GM18868 (cell line): ENCODE results near the gene PTPN2.

Source experiments
- ATAC-seq: cut with Tn5 transposase; IDR thresholded peaks from one replicate; pipeline ENCODE4 v1.9.1; 2021; ENCODE audit warnings: mild to moderate bottlenecking, moderate library complexity; ENCODE audit not compliant: unreplicated experiment

Gene PTPN2

DNA sequence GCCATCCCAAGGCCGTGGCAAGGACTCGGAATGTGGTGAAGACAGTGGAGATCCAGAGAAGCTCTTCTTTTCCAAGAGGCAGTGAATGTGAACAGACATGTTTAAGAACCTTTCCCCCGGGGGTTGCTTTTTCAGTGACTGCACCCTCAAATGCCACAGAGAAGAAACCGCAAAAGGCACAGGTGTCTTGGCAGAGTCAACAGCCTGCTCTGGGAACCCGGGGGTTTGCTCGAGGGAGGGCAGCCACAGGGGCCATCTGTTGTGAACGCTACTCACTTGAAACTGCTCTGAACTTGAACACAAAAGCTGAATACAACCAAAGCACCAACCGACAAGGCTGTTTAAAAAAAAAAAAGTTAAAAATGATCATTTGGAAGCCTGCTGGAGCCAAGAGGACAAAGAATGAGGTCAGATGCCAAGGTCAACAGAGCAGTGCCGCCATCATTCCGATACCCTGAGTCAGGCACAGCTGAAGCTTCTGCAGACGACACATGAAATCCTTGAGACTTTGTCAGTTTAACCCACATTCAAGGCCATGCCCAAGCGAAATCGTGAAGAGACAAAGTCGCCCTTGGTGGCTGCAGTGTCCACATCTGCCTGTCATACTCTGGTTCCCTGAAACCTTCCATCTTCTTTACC is 133.8 kb downstream of the PTPN2 start:
- ATAC-seq: no peak

DNA sequence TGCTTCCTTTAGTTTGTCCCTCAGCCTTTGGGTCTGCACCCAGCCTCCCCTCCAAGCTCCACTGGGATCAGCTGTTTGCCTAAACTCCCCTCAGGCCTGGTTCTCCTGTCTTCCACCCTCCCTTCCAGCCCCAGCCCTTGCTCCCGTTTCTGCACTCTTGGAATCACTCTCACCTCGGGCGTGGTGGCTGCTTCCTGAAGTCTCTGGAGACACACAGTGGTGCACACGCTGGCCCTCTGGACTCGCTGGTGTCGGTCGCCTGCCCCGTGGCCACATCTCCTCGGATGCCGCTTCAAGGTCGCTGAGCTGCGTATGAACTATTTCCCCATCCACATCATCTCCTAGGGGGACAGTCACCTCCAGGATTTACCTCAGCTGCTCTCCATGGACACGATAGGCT is 134.9 kb downstream of the PTPN2 start:
- ATAC-seq: no peak

- no peak for ATAC-seq
These were observed 135.4 kb downstream of the PTPN2 start for GRCh38 chr18:12748671-12749070.

DNA sequence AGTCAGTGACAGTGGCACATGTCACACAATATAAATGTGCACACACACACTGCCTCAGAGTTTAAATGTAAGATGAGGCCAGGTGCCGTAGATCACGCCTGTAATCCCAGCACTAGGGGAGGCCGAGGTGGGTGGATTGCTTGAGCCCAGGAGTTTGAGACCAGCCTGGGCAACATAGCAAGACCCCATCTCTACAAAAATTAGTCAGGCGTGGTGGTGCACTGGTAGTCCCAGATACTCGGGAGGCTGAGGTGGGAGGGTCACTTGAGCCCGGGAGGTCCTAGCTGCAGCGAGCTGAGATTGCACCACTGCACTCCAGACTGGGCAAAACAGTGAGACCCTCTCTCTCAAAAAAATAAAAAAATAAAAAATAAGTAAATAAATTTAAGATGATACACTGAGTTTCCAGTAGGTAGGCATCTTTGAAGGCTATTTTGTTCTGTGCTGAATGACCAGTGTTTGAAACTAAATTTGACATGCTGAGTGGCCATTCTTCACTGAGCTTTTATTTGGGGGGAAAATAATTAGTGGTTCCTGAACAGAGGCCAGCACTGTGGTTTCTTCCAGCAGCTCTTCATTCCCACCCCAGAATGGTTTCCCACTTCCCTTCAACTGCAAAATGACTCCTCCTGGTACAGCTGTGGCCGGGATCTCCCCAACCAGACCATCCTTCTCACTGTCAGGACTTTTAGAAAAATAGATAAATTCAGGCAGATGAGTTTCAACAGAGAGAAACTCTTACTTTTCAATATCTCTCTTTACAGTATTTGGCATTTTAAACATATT is 136.3 kb downstream of the PTPN2 start:
- no peak for ATAC-seq

GRCh38 chr18:12745095-12745795 is 138.8 kb downstream of the PTPN2 start:
- no peak for ATAC-seq

GRCh38 chr18:12744103-12744502 is 139.9 kb downstream of the PTPN2 start:
- no peak for ATAC-seq

- no peak for ATAC-seq
These were observed 141.6 kb downstream of the PTPN2 start for GRCh38 chr18:12742453-12742852.
